HepG2 (cell line): Measurements from ENCODE around the gene MEGF11. TPM values are rescaled to one million over a fixed set of nuclear protein-coding genes. Genes with fewer than 3 reads are reported as not detected.
A peak's percentile ranks its signal among the peaks of the same experiment; 100 is the strongest.

Experiments
- CCDC6 ChIP-seq: sonication (generic); formaldehyde crosslinking; IDR thresholded peaks from 2 replicates; pipeline ENCODE4 v1.8.1; 2022; ENCODE audit warnings: mild to moderate bottlenecking, missing genetic modification reagents, moderate library complexity
- ELF3 ChIP-seq: IDR thresholded peaks from 2 replicates; pipeline ENCODE4 v1.6.1; 2016; ENCODE audit warnings: missing genetic modification reagents, missing compliant biosample characterization
- FOSL2 ChIP-seq: sonication (generic); formaldehyde crosslinking; IDR thresholded peaks from 2 replicates; pipeline ENCODE4 v1.4.0; 2020; ENCODE audit warnings: missing genetic modification reagents
- KMT2B ChIP-seq: IDR thresholded peaks from 2 replicates; pipeline ENCODE4 v1.6.1; 2016; ENCODE audit warnings: missing genetic modification reagents, missing compliant biosample characterization
- MYNN ChIP-seq: sonication (generic); formaldehyde crosslinking; IDR thresholded peaks from 2 replicates; pipeline ENCODE4 v1.4.0; 2020; ENCODE audit warnings: mild to moderate bottlenecking, low read depth, missing genetic modification reagents
- NFYC ChIP-seq: IDR thresholded peaks from 2 replicates; pipeline ENCODE4 v1.6.1; 2016; ENCODE audit warnings: missing genetic modification reagents, missing compliant biosample characterization
- SMAD9 ChIP-seq: sonication (generic); formaldehyde crosslinking; IDR thresholded peaks from 2 replicates; pipeline ENCODE4 v1.5.1; 2020; ENCODE audit warnings: mild to moderate bottlenecking, missing genetic modification reagents
- ZBTB21 ChIP-seq: sonication (generic); formaldehyde crosslinking; IDR thresholded peaks from 2 replicates; pipeline ENCODE4 v1.4.0; 2020; ENCODE audit warnings: missing genetic modification reagents
- ZNF331 ChIP-seq: sonication (generic); formaldehyde crosslinking; IDR thresholded peaks from 2 replicates; pipeline ENCODE4 v1.4.0; 2020; ENCODE audit warnings: missing genetic modification reagents
- ZNF335 ChIP-seq: sonication (generic); formaldehyde crosslinking; IDR thresholded peaks from 2 replicates; pipeline ENCODE4 v1.4.0; 2020; ENCODE audit warnings: missing genetic modification reagents
- polyA plus RNA-seq, 8 experiments: library from polyadenylated mRNA; depleted of rRNA in 3 of 8; stranded (reverse) in 7 of 8; unstranded in 1 of 8; fragments of >200 nt; fragmentation: Illumina TruSeq in 4 of 8; extraction: Trizol in 4 of 8; gene quantifications; 2 replicates each; pipeline versions ENCODE4 v1.2.1 to v1.2.3, GENCODE V29; 2011 to 2016; ENCODE audit warnings: low read depth in 4 of 8, missing spikeins in 1 of 8, mixed read lengths in 1 of 8; ENCODE audit not compliant: insufficient read depth in 1 of 8
- total RNA-seq, 5 experiments: library from RNA; depleted of rRNA; stranded (reverse); fragments of >200 nt; fragmentation: Illumina TruSeq; extraction: Trizol; gene quantifications; 2 replicates each; pipeline ENCODE4 v1.2.3, GENCODE V29; 2016; ENCODE audit warnings: low read depth in 1 of 5
- TF ChIP-seq, protein P1 (sequence below): sonication (generic); formaldehyde crosslinking; IDR thresholded peaks from 2 replicates; pipeline ENCODE4 v1.4.0; 2020; ENCODE audit warnings: missing genetic modification reagents
- TF ChIP-seq, protein P2 (sequence below): sonication (generic); formaldehyde crosslinking; IDR thresholded peaks from 2 replicates; pipeline ENCODE4 v1.4.0; 2020; ENCODE audit warnings: missing genetic modification reagents, borderline replicate concordance
- TF ChIP-seq, protein P3 (sequence below): sonication (generic); formaldehyde crosslinking; IDR thresholded peaks from 2 replicates; pipeline ENCODE4 v1.5.1; 2020; ENCODE audit warnings: mild to moderate bottlenecking, missing genetic modification reagents, moderate library complexity

MEGF11 gene
- total and polyA plus RNA-seq, 2 of the 13 experiments (the other 11 are each of a cell fraction or from before 2014, with no cell fraction given) = not detected

DNA sequence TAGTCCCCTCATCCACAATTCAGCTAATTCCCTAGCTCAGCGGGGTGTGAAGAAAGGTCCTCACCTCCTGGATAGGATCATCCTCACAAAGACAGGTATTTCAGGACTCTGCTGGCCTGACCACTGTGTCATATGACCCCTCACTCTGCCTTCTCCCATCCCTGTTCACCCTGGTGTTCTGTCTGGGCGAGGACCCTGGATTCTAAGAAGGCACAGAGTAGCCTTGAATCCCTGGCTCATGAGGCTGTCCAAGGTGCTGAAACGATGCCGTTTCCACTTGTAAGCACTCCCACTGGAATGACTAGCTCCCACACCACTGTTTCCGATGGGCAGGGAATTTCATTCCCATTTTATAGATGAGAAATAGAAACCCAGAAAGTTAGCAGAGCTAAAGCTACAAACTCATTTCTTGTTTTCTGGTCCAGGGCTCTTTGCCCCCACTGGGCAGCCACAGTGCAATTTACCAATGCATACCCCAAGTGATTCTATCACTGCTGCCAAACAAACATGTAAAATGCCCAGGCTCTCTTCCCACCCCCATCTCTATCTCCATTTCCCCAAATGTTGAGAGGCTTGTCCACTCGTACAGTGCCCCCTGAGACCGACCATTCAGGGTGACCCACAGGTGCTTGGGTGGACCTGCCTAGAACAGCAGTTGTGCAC lies 301.0 kb downstream of the MEGF11 start (continued):
- TF ChIP-seq, protein P1, sequence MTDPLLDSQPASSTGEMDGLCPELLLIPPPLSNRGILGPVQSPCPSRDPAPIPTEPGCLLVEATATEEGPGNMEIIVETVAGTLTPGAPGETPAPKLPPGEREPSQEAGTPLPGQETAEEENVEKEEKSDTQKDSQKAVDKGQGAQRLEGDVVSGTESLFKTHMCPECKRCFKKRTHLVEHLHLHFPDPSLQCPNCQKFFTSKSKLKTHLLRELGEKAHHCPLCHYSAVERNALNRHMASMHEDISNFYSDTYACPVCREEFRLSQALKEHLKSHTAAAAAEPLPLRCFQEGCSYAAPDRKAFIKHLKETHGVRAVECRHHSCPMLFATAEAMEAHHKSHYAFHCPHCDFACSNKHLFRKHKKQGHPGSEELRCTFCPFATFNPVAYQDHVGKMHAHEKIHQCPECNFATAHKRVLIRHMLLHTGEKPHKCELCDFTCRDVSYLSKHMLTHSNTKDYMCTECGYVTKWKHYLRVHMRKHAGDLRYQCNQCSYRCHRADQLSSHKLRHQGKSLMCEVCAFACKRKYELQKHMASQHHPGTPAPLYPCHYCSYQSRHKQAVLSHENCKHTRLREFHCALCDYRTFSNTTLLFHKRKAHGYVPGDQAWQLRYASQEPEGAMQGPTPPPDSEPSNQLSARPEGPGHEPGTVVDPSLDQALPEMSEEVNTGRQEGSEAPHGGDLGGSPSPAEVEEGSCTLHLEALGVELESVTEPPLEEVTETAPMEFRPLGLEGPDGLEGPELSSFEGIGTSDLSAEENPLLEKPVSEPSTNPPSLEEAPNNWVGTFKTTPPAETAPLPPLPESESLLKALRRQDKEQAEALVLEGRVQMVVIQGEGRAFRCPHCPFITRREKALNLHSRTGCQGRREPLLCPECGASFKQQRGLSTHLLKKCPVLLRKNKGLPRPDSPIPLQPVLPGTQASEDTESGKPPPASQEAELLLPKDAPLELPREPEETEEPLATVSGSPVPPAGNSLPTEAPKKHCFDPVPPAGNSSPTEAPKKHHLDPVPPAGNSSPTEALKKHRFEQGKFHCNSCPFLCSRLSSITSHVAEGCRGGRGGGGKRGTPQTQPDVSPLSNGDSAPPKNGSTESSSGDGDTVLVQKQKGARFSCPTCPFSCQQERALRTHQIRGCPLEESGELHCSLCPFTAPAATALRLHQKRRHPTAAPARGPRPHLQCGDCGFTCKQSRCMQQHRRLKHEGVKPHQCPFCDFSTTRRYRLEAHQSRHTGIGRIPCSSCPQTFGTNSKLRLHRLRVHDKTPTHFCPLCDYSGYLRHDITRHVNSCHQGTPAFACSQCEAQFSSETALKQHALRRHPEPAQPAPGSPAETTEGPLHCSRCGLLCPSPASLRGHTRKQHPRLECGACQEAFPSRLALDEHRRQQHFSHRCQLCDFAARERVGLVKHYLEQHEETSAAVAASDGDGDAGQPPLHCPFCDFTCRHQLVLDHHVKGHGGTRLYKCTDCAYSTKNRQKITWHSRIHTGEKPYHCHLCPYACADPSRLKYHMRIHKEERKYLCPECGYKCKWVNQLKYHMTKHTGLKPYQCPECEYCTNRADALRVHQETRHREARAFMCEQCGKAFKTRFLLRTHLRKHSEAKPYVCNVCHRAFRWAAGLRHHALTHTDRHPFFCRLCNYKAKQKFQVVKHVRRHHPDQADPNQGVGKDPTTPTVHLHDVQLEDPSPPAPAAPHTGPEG (CRISPR knock-in tag) = 0 out of 2 replicates have a peak, but pooled peaks have one; percentile 30
- TF ChIP-seq FOSL2 (CRISPR knock-in tag) (peak; percentile 41), ELF3 (CRISPR knock-in tag) (0 out of 2 replicates have a peak, but pooled peaks have one; percentile 36), ZNF335 (CRISPR knock-in tag) (0 out of 2 replicates have a peak, but pooled peaks have one; percentile 56), KMT2B (CRISPR knock-in tag) (0 out of 2 replicates have a peak, but pooled peaks have one; percentile 24), ZBTB21 (CRISPR knock-in tag) (peak; percentile 21; the same call in 1 of the 2 replicates), SMAD9 (no peak), CCDC6 (0 out of 2 replicates have a peak, but pooled peaks have one; percentile 30), ZNF331 (peak; percentile 55; the same call in 1 of the 2 replicates), NFYC (0 out of 2 replicates have a peak, but pooled peaks have one; percentile 16), MYNN (CRISPR knock-in tag) (no peak)
- TF ChIP-seq, protein P2, sequence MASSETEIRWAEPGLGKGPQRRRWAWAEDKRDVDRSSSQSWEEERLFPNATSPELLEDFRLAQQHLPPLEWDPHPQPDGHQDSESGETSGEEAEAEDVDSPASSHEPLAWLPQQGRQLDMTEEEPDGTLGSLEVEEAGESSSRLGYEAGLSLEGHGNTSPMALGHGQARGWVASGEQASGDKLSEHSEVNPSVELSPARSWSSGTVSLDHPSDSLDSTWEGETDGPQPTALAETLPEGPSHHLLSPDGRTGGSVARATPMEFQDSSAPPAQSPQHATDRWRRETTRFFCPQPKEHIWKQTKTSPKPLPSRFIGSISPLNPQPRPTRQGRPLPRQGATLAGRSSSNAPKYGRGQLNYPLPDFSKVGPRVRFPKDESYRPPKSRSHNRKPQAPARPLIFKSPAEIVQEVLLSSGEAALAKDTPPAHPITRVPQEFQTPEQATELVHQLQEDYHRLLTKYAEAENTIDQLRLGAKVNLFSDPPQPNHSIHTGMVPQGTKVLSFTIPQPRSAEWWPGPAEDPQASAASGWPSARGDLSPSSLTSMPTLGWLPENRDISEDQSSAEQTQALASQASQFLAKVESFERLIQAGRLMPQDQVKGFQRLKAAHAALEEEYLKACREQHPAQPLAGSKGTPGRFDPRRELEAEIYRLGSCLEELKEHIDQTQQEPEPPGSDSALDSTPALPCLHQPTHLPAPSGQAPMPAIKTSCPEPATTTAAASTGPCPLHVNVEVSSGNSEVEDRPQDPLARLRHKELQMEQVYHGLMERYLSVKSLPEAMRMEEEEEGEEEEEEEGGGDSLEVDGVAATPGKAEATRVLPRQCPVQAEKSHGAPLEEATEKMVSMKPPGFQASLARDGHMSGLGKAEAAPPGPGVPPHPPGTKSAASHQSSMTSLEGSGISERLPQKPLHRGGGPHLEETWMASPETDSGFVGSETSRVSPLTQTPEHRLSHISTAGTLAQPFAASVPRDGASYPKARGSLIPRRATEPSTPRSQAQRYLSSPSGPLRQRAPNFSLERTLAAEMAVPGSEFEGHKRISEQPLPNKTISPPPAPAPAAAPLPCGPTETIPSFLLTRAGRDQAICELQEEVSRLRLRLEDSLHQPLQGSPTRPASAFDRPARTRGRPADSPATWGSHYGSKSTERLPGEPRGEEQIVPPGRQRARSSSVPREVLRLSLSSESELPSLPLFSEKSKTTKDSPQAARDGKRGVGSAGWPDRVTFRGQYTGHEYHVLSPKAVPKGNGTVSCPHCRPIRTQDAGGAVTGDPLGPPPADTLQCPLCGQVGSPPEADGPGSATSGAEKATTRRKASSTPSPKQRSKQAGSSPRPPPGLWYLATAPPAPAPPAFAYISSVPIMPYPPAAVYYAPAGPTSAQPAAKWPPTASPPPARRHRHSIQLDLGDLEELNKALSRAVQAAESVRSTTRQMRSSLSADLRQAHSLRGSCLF (CRISPR knock-in tag) = 0 out of 2 replicates have a peak, but pooled peaks have one; percentile 48
- TF ChIP-seq, protein P3, sequence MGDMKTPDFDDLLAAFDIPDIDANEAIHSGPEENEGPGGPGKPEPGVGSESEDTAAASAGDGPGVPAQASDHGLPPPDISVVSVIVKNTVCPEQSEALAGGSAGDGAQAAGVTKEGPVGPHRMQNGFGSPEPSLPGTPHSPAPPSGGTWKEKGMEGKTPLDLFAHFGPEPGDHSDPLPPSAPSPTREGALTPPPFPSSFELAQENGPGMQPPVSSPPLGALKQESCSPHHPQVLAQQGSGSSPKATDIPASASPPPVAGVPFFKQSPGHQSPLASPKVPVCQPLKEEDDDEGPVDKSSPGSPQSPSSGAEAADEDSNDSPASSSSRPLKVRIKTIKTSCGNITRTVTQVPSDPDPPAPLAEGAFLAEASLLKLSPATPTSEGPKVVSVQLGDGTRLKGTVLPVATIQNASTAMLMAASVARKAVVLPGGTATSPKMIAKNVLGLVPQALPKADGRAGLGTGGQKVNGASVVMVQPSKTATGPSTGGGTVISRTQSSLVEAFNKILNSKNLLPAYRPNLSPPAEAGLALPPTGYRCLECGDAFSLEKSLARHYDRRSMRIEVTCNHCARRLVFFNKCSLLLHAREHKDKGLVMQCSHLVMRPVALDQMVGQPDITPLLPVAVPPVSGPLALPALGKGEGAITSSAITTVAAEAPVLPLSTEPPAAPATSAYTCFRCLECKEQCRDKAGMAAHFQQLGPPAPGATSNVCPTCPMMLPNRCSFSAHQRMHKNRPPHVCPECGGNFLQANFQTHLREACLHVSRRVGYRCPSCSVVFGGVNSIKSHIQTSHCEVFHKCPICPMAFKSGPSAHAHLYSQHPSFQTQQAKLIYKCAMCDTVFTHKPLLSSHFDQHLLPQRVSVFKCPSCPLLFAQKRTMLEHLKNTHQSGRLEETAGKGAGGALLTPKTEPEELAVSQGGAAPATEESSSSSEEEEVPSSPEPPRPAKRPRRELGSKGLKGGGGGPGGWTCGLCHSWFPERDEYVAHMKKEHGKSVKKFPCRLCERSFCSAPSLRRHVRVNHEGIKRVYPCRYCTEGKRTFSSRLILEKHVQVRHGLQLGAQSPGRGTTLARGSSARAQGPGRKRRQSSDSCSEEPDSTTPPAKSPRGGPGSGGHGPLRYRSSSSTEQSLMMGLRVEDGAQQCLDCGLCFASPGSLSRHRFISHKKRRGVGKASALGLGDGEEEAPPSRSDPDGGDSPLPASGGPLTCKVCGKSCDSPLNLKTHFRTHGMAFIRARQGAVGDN (CRISPR knock-in tag) = no peak
